Psoas muscle (tissue), 8 donors: ENCODE results near the gene PRDM15. TPM values are rescaled to one million over a fixed set of nuclear protein-coding genes. Genes with fewer than 3 reads are reported as not detected.

Source experiments
- ATAC-seq, 4 donors: fragments of 200-7000 bp; cut with Tn5 transposase; one replicate each; pipeline ENCODE4 v1.9.1; 2020; ENCODE audit warnings: moderate library complexity in 3 of 4, mild to moderate bottlenecking in 2 of 4
- DNase-seq, 2 donors: peaks; one replicate each; pipeline ENCODE4 v3.0.0-alpha.2; 2020
- H3K27ac ChIP-seq: fragments of 200-600 bp; one replicate; pipeline ENCODE4 v1.8.0; 2022
- H3K27me3 ChIP-seq, 3 donors: fragments of 200-600 bp in 1 of 3; one replicate each; pipeline versions ENCODE4 v1.6.1 to v1.8.0; 2013 to 2022; ENCODE audit warnings: low read length in 2 of 3, mild to moderate bottlenecking in 2 of 3, moderate library complexity in 1 of 3; ENCODE audit not compliant: insufficient read depth in 3 of 3
- H3K36me3 ChIP-seq, 2 donors: fragments of 200-600 bp in 1 of 2; one replicate each; pipeline versions ENCODE4 v1.6.1 to v1.8.0; 2013 to 2022; ENCODE audit warnings: low read depth in 1 of 2, mild to moderate bottlenecking in 1 of 2, moderate library complexity in 1 of 2; ENCODE audit not compliant: insufficient read depth in 1 of 2
- H3K4me1 ChIP-seq: fragments of 200-600 bp; one replicate; pipeline ENCODE4 v1.8.0; 2022
- H3K4me3 ChIP-seq: fragments of 200-600 bp; one replicate; pipeline ENCODE4 v1.8.0; 2022; ENCODE audit warnings: mild to moderate bottlenecking
- H3K9me3 ChIP-seq: fragments of 200-600 bp; one replicate; pipeline ENCODE4 v1.8.0; 2022
- CTCF ChIP-seq: fragments of 200-600 bp; IDR thresholded peaks from one replicate; pipeline ENCODE4 v1.8.0; 2022; ENCODE audit warnings: antibody characterized with exemption
- WGBS, 3 donors: extraction: QIAGEN DNeasy Blood & Tissue Kit; methylation state at CpG; one replicate each; pipeline versions ENCODE4 v1.1.6 to v1.1.7; 2013; 5-methylcytosine and 5-hydroxymethylcytosine counted together
- intact Hi-C, 2 donors: fragments of 100-400 bp; cut with DNase I; formaldehyde crosslinking; loops; one replicate each; pipeline versions ENCODE4 v1.11.0 to v1.14.2; 2022
- polyA plus RNA-seq, 3 donors: library from polyadenylated mRNA; stranded (reverse); fragments of 200-250 nt; gene quantifications; one replicate each; pipeline ENCODE4 v1.2.3, GENCODE V29; 2013
- total RNA-seq, 4 donors: library from RNA; stranded (reverse); fragmentation: NEBNext Ultra II Directional in 2 of 4; extraction: Animal tissue kit (Norgen Biotek cat#: 25700) in 2 of 4; gene quantifications; one replicate each; pipeline versions ENCODE4 v1.2.1 to v1.2.4, GENCODE V29; 2021 to 2023
- donor health status: healthy with polysubstance abuse.
- donor health status: DM: no; HTN: no; CAD: no; lungs with moderate emphysema.
- donor health status: Bipolar disorder and iron deficiency.
- donor health status: healthy.
- donor health status: DM: yes; HTN: yes; CAD: no.
- donor health status: DM: no; HTN: no; CAD: no.
- donor health status: DM: no; HTN: no; CAD: no.
- donor health status: DM: yes; HTN: yes; CAD: no.

The PRDM15 gene
- total and polyA plus RNA-seq, 7 donors: 2.2 to 6.4 (median 3.7) TPM

GRCh38 chr21:41820384-41821080 is 58.6 kb downstream of the PRDM15 start:
- intact Hi-C loops: no loop called here
- peaks cover 0 to 45% of the 10 kb centered on the region in 2 donors for H3K36me3 ChIP-seq
- DNase-seq (no peak), ATAC-seq (no peak)
- H3K27me3 ChIP-seq: no peaks in the 10 kb centered on the region
- WGBS, 3 donors: 92 to 94% (median 93%) methylated on average over 19 of the region's 19 CpGs
- no peaks in the 10 kb centered on the region for H3K9me3 ChIP-seq
- no peak for TF ChIP-seq CTCF
- no peaks in the 10 kb centered on the region for H3K4me1 ChIP-seq
- H3K4me3 ChIP-seq: no peak overlapping the region
- H3K27ac ChIP-seq: no peak overlapping the region

- 91 to 95% (median 93%) methylated on average over 17 to 19 of the region's 19 CpGs for WGBS, 3 donors
- TF ChIP-seq CTCF: no peak
- DNase-seq: no peak
- Histone ChIP-seq H3K9me3 (no peaks in the 10 kb centered on the region), H3K4me3 (no peak overlapping the region), H3K4me1 (no peaks in the 10 kb centered on the region), H3K27ac (no peak overlapping the region), H3K36me3 (peaks cover 0 to 45% of the 10 kb centered on the region in 2 donors), H3K27me3 (no peaks in the 10 kb centered on the region)
- intact Hi-C loops: loop anchor here in 1 of 2 donors (5.0 kb wide), 1 partner anchor 297 kb away; no protein-coding TSS in a partner anchor
- ATAC-seq: no peak
Observed at GRCh38 chr21:41819856-41820281, 59.3 kb downstream of the PRDM15 start.

GRCh38 chr21:41819236-41819855 is 59.8 kb downstream of the PRDM15 start:
- TF ChIP-seq CTCF: no peak
- intact Hi-C loops: loop anchor here in 1 of 2 donors (5.0 kb wide), 1 partner anchor 298 kb away; no protein-coding TSS in a partner anchor
- no peak overlapping the region for H3K27ac ChIP-seq
- ATAC-seq (no peak), DNase-seq (no peak)
- no peaks in the 10 kb centered on the region for H3K9me3 ChIP-seq
- no peaks in the 10 kb centered on the region for H3K4me1 ChIP-seq
- WGBS, 3 donors: 91 to 95% (median 94%) methylated on average over 25 to 26 of the region's 26 CpGs
- H3K4me3 ChIP-seq: no peak overlapping the region
- H3K27me3 ChIP-seq: no peaks in the 10 kb centered on the region
- peaks cover 0 to 43% of the 10 kb centered on the region in 2 donors for H3K36me3 ChIP-seq

- 90 to 96% (median 91%) methylated on average over 24 of the region's 24 CpGs for WGBS, 3 donors
- H3K4me1 ChIP-seq: no peaks in the 10 kb centered on the region
- no peak overlapping the region for H3K27ac ChIP-seq
- ATAC-seq: no peak
- no peaks in the 10 kb centered on the region for H3K9me3 ChIP-seq
- TF ChIP-seq CTCF: no peak
- no peak for DNase-seq
- intact Hi-C loops: loop anchor here in 1 of 2 donors (5.0 kb wide), 1 partner anchor 299 kb away; no protein-coding TSS in a partner anchor
- H3K27me3 ChIP-seq: no peaks in the 10 kb centered on the region
- H3K4me3 ChIP-seq: no peak overlapping the region
- H3K36me3 ChIP-seq: peaks cover 0 to 35% of the 10 kb centered on the region in 2 donors
Observed at GRCh38 chr21:41817877-41818855, 61.0 kb downstream of the PRDM15 start.
